ENCODE data around the gene SPACA5.

- TF ChIP-seq EZH2 (IDR thresholded peaks at IDR 0.05; ENCODE audit: insufficient read depth, low read length) = no peak
- no peak for TF ChIP-seq CTCF (IDR thresholded peaks at IDR 0.05; ENCODE audit: insufficient read depth, low read depth, low read length)
Measured at GRCh38 chrX:47973235-47973634, 33.6 kb upstream of the SPACA5 start.
